ENCODE results near the gene SLC27A2.
"Not testable (repeated sequence)": the region's sequence is repeated elsewhere in the genome, so short reads cannot be mapped to it uniquely, and the experiment has no call there.

The SLC27A2 gene

GRCh38 chr15:50188793-50189192, 6.8 kb downstream of the SLC27A2 start:
- not testable (repeated sequence) for H3K27me3 ChIP-seq (ENCODE audit: control insufficient read depth in 2 of 2, insufficient read depth in 2 of 2, low read length in 2 of 2); H3K9ac ChIP-seq (ENCODE audit: low read depth in 1 of 2, low read length in 2 of 2); H3K27ac ChIP-seq (ENCODE audit: low read depth in 2 of 2, low read length in 2 of 2); H3K9me3 ChIP-seq (ENCODE audit: control insufficient read depth in 2 of 2, low read length in 2 of 2); H3K4me1 ChIP-seq (ENCODE audit: control insufficient read depth in 2 of 2, insufficient read depth in 2 of 2, low read length in 2 of 2); H3K36me3 ChIP-seq (ENCODE audit: control insufficient read depth in 2 of 2, insufficient read depth in 2 of 2, low read length in 2 of 2); H3K4me3 ChIP-seq (ENCODE audit: low read length in 2 of 2)

- Histone ChIP-seq H3K4me3 (ENCODE audit: low read length in 2 of 2) (no peak overlapping the region), H3K27ac (ENCODE audit: low read depth in 2 of 2, low read length in 2 of 2) (no peak overlapping the region), H3K4me1 (ENCODE audit: control insufficient read depth in 2 of 2, insufficient read depth in 2 of 2, low read length in 2 of 2) (peaks cover 0 to 8% of the 10 kb centered on the region in 2 donors), H3K9me3 (ENCODE audit: control insufficient read depth in 2 of 2, low read length in 2 of 2) (no peaks in the 10 kb centered on the region), H3K36me3 (ENCODE audit: control insufficient read depth in 2 of 2, insufficient read depth in 2 of 2, low read length in 2 of 2) (no peaks in the 10 kb centered on the region), H3K9ac (ENCODE audit: low read depth in 1 of 2, low read length in 2 of 2) (no peak overlapping the region), H3K27me3 (ENCODE audit: control insufficient read depth in 2 of 2, insufficient read depth in 2 of 2, low read length in 2 of 2) (no peaks in the 10 kb centered on the region)
Observed at GRCh38 chr15:50189633-50190032, 7.6 kb downstream of the SLC27A2 start.

- H3K9me3 ChIP-seq (ENCODE audit: control insufficient read depth in 2 of 2, low read length in 2 of 2): no peaks in the 10 kb centered on the region
- H3K4me1 ChIP-seq (ENCODE audit: control insufficient read depth in 2 of 2, insufficient read depth in 2 of 2, low read length in 2 of 2): peaks cover 0 to 8% of the 10 kb centered on the region in 2 donors
- no peak overlapping the region for H3K9ac ChIP-seq (ENCODE audit: low read depth in 1 of 2, low read length in 2 of 2)
- H3K4me3 ChIP-seq (ENCODE audit: low read length in 2 of 2): no peak overlapping the region
- H3K27me3 ChIP-seq (ENCODE audit: control insufficient read depth in 2 of 2, insufficient read depth in 2 of 2, low read length in 2 of 2): no peaks in the 10 kb centered on the region
- no peaks in the 10 kb centered on the region for H3K36me3 ChIP-seq (ENCODE audit: control insufficient read depth in 2 of 2, insufficient read depth in 2 of 2, low read length in 2 of 2)
- H3K27ac ChIP-seq (ENCODE audit: low read depth in 2 of 2, low read length in 2 of 2): no peak overlapping the region
Observed at GRCh38 chr15:50190166-50190570, 8.2 kb downstream of the SLC27A2 start.

GRCh38 chr15:50190723-50191122, 8.7 kb downstream of the SLC27A2 start:
- Histone ChIP-seq H3K4me1 (ENCODE audit: control insufficient read depth in 2 of 2, insufficient read depth in 2 of 2, low read length in 2 of 2) (peaks cover 0 to 6% of the 10 kb centered on the region in 2 donors), H3K4me3 (ENCODE audit: low read length in 2 of 2) (no peak overlapping the region), H3K27me3 (ENCODE audit: control insufficient read depth in 2 of 2, insufficient read depth in 2 of 2, low read length in 2 of 2) (no peaks in the 10 kb centered on the region), H3K36me3 (ENCODE audit: control insufficient read depth in 2 of 2, insufficient read depth in 2 of 2, low read length in 2 of 2) (no peaks in the 10 kb centered on the region), H3K9ac (ENCODE audit: low read depth in 1 of 2, low read length in 2 of 2) (no peak overlapping the region), H3K27ac (ENCODE audit: low read depth in 2 of 2, low read length in 2 of 2) (no peak overlapping the region), H3K9me3 (ENCODE audit: control insufficient read depth in 2 of 2, low read length in 2 of 2) (no peaks in the 10 kb centered on the region)

GRCh38 chr15:50192164-50192563, 10.2 kb downstream of the SLC27A2 start:
- no peak overlapping the region for H3K27ac ChIP-seq (ENCODE audit: low read depth in 2 of 2, low read length in 2 of 2)
- H3K36me3 ChIP-seq (ENCODE audit: control insufficient read depth in 2 of 2, insufficient read depth in 2 of 2, low read length in 2 of 2): no peaks in the 10 kb centered on the region
- H3K4me3 ChIP-seq (ENCODE audit: low read length in 2 of 2): no peak overlapping the region
- H3K9me3 ChIP-seq (ENCODE audit: control insufficient read depth in 2 of 2, low read length in 2 of 2): no peaks in the 10 kb centered on the region
- H3K4me1 ChIP-seq (ENCODE audit: control insufficient read depth in 2 of 2, insufficient read depth in 2 of 2, low read length in 2 of 2): peaks cover 0 to 5% of the 10 kb centered on the region in 2 donors
- no peak overlapping the region for H3K9ac ChIP-seq (ENCODE audit: low read depth in 1 of 2, low read length in 2 of 2)
- no peaks in the 10 kb centered on the region for H3K27me3 ChIP-seq (ENCODE audit: control insufficient read depth in 2 of 2, insufficient read depth in 2 of 2, low read length in 2 of 2)

- Histone ChIP-seq H3K9me3 (ENCODE audit: control insufficient read depth in 2 of 2, low read length in 2 of 2) (no peaks in the 10 kb centered on the region), H3K9ac (ENCODE audit: low read depth in 1 of 2, low read length in 2 of 2) (no peak overlapping the region), H3K4me1 (ENCODE audit: control insufficient read depth in 2 of 2, insufficient read depth in 2 of 2, low read length in 2 of 2) (peaks cover 0 to 3% of the 10 kb centered on the region in 2 donors), H3K27me3 (ENCODE audit: control insufficient read depth in 2 of 2, insufficient read depth in 2 of 2, low read length in 2 of 2) (no peaks in the 10 kb centered on the region), H3K36me3 (ENCODE audit: control insufficient read depth in 2 of 2, insufficient read depth in 2 of 2, low read length in 2 of 2) (no peaks in the 10 kb centered on the region), H3K27ac (ENCODE audit: low read depth in 2 of 2, low read length in 2 of 2) (no peak overlapping the region), H3K4me3 (ENCODE audit: low read length in 2 of 2) (no peak overlapping the region)
Observed at GRCh38 chr15:50192926-50193620, 11.1 kb downstream of the SLC27A2 start.

- peaks cover 2 to 3% of the 10 kb centered on the region in 2 donors for H3K36me3 ChIP-seq (ENCODE audit: control insufficient read depth in 2 of 2, insufficient read depth in 2 of 2, low read length in 2 of 2)
- H3K9ac ChIP-seq (ENCODE audit: low read depth in 1 of 2, low read length in 2 of 2): no peak overlapping the region
- H3K4me3 ChIP-seq (ENCODE audit: low read length in 2 of 2): no peak overlapping the region
- no peaks in the 10 kb centered on the region for H3K4me1 ChIP-seq (ENCODE audit: control insufficient read depth in 2 of 2, insufficient read depth in 2 of 2, low read length in 2 of 2)
- no peaks in the 10 kb centered on the region for H3K9me3 ChIP-seq (ENCODE audit: control insufficient read depth in 2 of 2, low read length in 2 of 2)
- H3K27ac ChIP-seq (ENCODE audit: low read depth in 2 of 2, low read length in 2 of 2): no peak overlapping the region
- H3K27me3 ChIP-seq (ENCODE audit: control insufficient read depth in 2 of 2, insufficient read depth in 2 of 2, low read length in 2 of 2): no peaks in the 10 kb centered on the region
Observed at GRCh38 chr15:50202003-50202402, 20.0 kb downstream of the SLC27A2 start.

GRCh38 chr15:50206020-50206419, 24.0 kb downstream of the SLC27A2 start:
- H3K9ac ChIP-seq (ENCODE audit: low read depth in 1 of 2, low read length in 2 of 2): no peak overlapping the region
- H3K4me3 ChIP-seq (ENCODE audit: low read length in 2 of 2): no peak overlapping the region
- no peaks in the 10 kb centered on the region for H3K27me3 ChIP-seq (ENCODE audit: control insufficient read depth in 2 of 2, insufficient read depth in 2 of 2, low read length in 2 of 2)
- peaks cover 10 to 13% of the 10 kb centered on the region in 2 donors for H3K4me1 ChIP-seq (ENCODE audit: control insufficient read depth in 2 of 2, insufficient read depth in 2 of 2, low read length in 2 of 2)
- no peak overlapping the region for H3K27ac ChIP-seq (ENCODE audit: low read depth in 2 of 2, low read length in 2 of 2)
- H3K36me3 ChIP-seq (ENCODE audit: control insufficient read depth in 2 of 2, insufficient read depth in 2 of 2, low read length in 2 of 2): peaks cover 0 to 2% of the 10 kb centered on the region in 2 donors
- H3K9me3 ChIP-seq (ENCODE audit: control insufficient read depth in 2 of 2, low read length in 2 of 2): no peaks in the 10 kb centered on the region

GRCh38 chr15:50209809-50210208, 27.8 kb downstream of the SLC27A2 start:
- peak overlapping the region; percentile 61 to 72 for H3K27ac ChIP-seq (ENCODE audit: low read depth in 2 of 2, low read length in 2 of 2)
- H3K9me3 ChIP-seq (ENCODE audit: control insufficient read depth in 2 of 2, low read length in 2 of 2): no peaks in the 10 kb centered on the region
- H3K36me3 ChIP-seq (ENCODE audit: control insufficient read depth in 2 of 2, insufficient read depth in 2 of 2, low read length in 2 of 2): no peaks in the 10 kb centered on the region
- no peak overlapping the region for H3K4me3 ChIP-seq (ENCODE audit: low read length in 2 of 2)
- H3K4me1 ChIP-seq (ENCODE audit: control insufficient read depth in 2 of 2, insufficient read depth in 2 of 2, low read length in 2 of 2): peaks cover 12 to 16% of the 10 kb centered on the region in 2 donors
- peak overlapping the region in 1 of 2 donors; percentile 31 for H3K9ac ChIP-seq (ENCODE audit: low read depth in 1 of 2, low read length in 2 of 2)
- no peaks in the 10 kb centered on the region for H3K27me3 ChIP-seq (ENCODE audit: control insufficient read depth in 2 of 2, insufficient read depth in 2 of 2, low read length in 2 of 2)

GRCh38 chr15:50210462-50211157, 28.6 kb downstream of the SLC27A2 start:
- Histone ChIP-seq H3K27me3 (ENCODE audit: control insufficient read depth in 2 of 2, insufficient read depth in 2 of 2, low read length in 2 of 2) (no peaks in the 10 kb centered on the region), H3K4me1 (ENCODE audit: control insufficient read depth in 2 of 2, insufficient read depth in 2 of 2, low read length in 2 of 2) (peaks cover 12 to 16% of the 10 kb centered on the region in 2 donors), H3K36me3 (ENCODE audit: control insufficient read depth in 2 of 2, insufficient read depth in 2 of 2, low read length in 2 of 2) (no peaks in the 10 kb centered on the region), H3K27ac (ENCODE audit: low read depth in 2 of 2, low read length in 2 of 2) (peak overlapping the region; percentile 61 to 72), H3K9me3 (ENCODE audit: control insufficient read depth in 2 of 2, low read length in 2 of 2) (no peaks in the 10 kb centered on the region), H3K4me3 (ENCODE audit: low read length in 2 of 2) (no peak overlapping the region), H3K9ac (ENCODE audit: low read depth in 1 of 2, low read length in 2 of 2) (peak overlapping the region in 1 of 2 donors; percentile 31)
